Measurements from ENCODE around the gene TGM1. TPM values are rescaled to one million over a fixed set of nuclear protein-coding genes. Genes with fewer than 3 reads are reported as not detected.

TGM1 gene
- total and polyA plus RNA-seq, 10 of the 15 experiments (the other 5 are each of a cell fraction or from before 2014, with no cell fraction given) = 0.05 to 5.9 (median 1.8) TPM

DNA sequence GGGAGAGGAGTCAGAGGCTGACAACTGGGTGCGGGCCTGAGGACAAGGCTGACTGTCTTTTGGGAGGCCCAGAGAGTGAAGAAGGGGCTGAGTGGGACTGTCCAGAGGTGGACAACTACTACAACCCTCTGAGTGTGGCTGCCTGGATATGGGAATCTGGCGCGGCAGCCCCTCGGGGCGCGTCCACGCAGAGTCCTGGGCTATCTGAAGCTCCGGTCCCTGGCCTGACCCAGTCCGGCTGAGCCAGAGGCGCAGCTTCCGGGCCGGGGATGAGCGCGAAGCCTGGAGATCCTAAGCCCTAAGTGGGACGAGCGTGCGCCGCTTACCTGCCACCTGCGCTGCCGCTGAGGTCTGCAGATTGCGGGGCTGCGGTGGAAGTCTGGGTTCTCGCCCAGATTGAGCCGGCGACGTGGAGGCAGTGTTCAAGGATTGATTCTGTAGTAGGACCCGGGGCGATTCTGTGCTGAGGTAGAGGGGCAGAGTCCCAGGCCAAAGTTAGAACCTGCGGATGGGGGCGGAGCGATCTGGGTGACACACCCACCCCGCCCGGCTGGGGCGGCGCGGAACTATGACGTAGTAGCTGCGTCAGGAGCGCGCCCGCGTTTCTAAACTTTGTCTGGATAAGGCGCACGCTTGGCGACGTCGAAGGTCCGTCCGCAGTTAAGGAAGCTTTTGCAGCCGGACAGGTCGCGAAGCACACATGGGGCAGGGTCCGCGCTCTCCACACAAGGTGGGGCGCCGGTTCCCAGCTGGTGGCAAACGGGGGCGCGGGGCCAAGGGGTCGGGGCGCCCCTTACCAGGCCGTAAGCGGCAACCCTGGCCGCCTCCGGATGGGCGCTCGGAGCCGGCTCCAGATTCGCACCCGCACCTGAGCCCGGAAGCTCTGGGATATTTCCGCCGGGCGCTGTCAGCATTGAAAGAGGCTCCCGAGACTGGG lies 36.5 kb upstream of the TGM1 start, which contains the start of the genes DHRS1 and NOP9 (continued):
- TF ChIP-seq MXI1 (IDR thresholded peaks at IDR 0.05; ENCODE audit: low read depth, low read length) (peak; percentile 95), MYC (IDR thresholded peaks at IDR 0.05; ENCODE audit: insufficient read depth, insufficient read length, insufficient replicate concordance, low read length, severe bottlenecking) (peak; percentile 32), TAF1 (IDR thresholded peaks at IDR 0.05; ENCODE audit: borderline replicate concordance, low read depth, low read length) (peak; percentile 79; the same call in 1 of the 2 replicates), BHLHE40 (IDR thresholded peaks at IDR 0.05; ENCODE audit: borderline replicate concordance in 1 of 2, low read depth in 2 of 2, low read length in 1 of 2) (peak; percentile 34 to 62; a peak in 2 of 4 replicates), FOXM1 (IDR thresholded peaks at IDR 0.05; ENCODE audit: low read depth, low read length) (no peak), BCL11A (IDR thresholded peaks at IDR 0.05; ENCODE audit: low read depth, low read length) (no peak), MTA3 (IDR thresholded peaks at IDR 0.05; ENCODE audit: borderline replicate concordance, low read length) (no peak), KLF5 (IDR thresholded peaks at IDR 0.05; ENCODE audit: partially characterized antibody) (no peak), CREM (IDR thresholded peaks at IDR 0.05; ENCODE audit: low read depth) (peak; percentile 100), RB1 (IDR thresholded peaks at IDR 0.05; ENCODE audit: borderline replicate concordance) (no peak), ZBED1 (IDR thresholded peaks at IDR 0.05; ENCODE audit: borderline replicate concordance) (no peak), EZH2 (IDR thresholded peaks at IDR 0.05; ENCODE audit: borderline replicate concordance, control insufficient read depth, low read depth, low read length) (no peak)
- TF ChIP-seq, protein P1, sequence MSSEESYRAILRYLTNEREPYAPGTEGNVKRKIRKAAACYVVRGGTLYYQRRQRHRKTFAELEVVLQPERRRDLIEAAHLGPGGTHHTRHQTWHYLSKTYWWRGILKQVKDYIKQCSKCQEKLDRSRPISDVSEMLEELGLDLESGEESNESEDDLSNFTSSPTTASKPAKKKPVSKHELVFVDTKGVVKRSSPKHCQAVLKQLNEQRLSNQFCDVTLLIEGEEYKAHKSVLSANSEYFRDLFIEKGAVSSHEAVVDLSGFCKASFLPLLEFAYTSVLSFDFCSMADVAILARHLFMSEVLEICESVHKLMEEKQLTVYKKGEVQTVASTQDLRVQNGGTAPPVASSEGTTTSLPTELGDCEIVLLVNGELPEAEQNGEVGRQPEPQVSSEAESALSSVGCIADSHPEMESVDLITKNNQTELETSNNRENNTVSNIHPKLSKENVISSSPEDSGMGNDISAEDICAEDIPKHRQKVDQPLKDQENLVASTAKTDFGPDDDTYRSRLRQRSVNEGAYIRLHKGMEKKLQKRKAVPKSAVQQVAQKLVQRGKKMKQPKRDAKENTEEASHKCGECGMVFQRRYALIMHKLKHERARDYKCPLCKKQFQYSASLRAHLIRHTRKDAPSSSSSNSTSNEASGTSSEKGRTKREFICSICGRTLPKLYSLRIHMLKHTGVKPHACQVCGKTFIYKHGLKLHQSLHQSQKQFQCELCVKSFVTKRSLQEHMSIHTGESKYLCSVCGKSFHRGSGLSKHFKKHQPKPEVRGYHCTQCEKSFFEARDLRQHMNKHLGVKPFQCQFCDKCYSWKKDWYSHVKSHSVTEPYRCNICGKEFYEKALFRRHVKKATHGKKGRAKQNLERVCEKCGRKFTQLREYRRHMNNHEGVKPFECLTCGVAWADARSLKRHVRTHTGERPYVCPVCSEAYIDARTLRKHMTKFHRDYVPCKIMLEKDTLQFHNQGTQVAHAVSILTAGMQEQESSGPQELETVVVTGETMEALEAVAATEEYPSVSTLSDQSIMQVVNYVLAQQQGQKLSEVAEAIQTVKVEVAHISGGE (CRISPR knock-in tag; IDR thresholded peaks at IDR 0.05) = no peak
- TF ChIP-seq, protein P2, sequence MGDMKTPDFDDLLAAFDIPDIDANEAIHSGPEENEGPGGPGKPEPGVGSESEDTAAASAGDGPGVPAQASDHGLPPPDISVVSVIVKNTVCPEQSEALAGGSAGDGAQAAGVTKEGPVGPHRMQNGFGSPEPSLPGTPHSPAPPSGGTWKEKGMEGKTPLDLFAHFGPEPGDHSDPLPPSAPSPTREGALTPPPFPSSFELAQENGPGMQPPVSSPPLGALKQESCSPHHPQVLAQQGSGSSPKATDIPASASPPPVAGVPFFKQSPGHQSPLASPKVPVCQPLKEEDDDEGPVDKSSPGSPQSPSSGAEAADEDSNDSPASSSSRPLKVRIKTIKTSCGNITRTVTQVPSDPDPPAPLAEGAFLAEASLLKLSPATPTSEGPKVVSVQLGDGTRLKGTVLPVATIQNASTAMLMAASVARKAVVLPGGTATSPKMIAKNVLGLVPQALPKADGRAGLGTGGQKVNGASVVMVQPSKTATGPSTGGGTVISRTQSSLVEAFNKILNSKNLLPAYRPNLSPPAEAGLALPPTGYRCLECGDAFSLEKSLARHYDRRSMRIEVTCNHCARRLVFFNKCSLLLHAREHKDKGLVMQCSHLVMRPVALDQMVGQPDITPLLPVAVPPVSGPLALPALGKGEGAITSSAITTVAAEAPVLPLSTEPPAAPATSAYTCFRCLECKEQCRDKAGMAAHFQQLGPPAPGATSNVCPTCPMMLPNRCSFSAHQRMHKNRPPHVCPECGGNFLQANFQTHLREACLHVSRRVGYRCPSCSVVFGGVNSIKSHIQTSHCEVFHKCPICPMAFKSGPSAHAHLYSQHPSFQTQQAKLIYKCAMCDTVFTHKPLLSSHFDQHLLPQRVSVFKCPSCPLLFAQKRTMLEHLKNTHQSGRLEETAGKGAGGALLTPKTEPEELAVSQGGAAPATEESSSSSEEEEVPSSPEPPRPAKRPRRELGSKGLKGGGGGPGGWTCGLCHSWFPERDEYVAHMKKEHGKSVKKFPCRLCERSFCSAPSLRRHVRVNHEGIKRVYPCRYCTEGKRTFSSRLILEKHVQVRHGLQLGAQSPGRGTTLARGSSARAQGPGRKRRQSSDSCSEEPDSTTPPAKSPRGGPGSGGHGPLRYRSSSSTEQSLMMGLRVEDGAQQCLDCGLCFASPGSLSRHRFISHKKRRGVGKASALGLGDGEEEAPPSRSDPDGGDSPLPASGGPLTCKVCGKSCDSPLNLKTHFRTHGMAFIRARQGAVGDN (IDR thresholded peaks at IDR 0.05) = peak; percentile 67; the same call in 1 of the 2 replicates
- TF ChIP-seq, protein P3, sequence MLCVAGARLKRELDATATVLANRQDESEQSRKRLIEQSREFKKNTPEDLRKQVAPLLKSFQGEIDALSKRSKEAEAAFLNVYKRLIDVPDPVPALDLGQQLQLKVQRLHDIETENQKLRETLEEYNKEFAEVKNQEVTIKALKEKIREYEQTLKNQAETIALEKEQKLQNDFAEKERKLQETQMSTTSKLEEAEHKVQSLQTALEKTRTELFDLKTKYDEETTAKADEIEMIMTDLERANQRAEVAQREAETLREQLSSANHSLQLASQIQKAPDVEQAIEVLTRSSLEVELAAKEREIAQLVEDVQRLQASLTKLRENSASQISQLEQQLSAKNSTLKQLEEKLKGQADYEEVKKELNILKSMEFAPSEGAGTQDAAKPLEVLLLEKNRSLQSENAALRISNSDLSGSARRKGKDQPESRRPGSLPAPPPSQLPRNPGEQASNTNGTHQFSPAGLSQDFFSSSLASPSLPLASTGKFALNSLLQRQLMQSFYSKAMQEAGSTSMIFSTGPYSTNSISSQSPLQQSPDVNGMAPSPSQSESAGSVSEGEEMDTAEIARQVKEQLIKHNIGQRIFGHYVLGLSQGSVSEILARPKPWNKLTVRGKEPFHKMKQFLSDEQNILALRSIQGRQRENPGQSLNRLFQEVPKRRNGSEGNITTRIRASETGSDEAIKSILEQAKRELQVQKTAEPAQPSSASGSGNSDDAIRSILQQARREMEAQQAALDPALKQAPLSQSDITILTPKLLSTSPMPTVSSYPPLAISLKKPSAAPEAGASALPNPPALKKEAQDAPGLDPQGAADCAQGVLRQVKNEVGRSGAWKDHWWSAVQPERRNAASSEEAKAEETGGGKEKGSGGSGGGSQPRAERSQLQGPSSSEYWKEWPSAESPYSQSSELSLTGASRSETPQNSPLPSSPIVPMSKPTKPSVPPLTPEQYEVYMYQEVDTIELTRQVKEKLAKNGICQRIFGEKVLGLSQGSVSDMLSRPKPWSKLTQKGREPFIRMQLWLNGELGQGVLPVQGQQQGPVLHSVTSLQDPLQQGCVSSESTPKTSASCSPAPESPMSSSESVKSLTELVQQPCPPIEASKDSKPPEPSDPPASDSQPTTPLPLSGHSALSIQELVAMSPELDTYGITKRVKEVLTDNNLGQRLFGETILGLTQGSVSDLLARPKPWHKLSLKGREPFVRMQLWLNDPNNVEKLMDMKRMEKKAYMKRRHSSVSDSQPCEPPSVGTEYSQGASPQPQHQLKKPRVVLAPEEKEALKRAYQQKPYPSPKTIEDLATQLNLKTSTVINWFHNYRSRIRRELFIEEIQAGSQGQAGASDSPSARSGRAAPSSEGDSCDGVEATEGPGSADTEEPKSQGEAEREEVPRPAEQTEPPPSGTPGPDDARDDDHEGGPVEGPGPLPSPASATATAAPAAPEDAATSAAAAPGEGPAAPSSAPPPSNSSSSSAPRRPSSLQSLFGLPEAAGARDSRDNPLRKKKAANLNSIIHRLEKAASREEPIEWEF (IDR thresholded peaks at IDR 0.05; ENCODE audit: insufficient replicate concordance, low read depth, low read length) = no peak
